Mucosa of rectum (tissue), 2 donors: Measurements from ENCODE around the gene MRPL27.

Experiments
- H3K27ac ChIP-seq, 2 donors: one replicate each; pipeline ENCODE4 v1.7.0; 2013; ENCODE audit warnings: inconsistent platforms in 2 of 2, low read depth in 2 of 2, low read length in 2 of 2
- H3K27me3 ChIP-seq, 2 donors: one replicate each; pipeline ENCODE4 v1.7.0; 2013; ENCODE audit warnings: low read length in 2 of 2; ENCODE audit not compliant: control insufficient read depth in 2 of 2, insufficient read depth in 2 of 2
- H3K36me3 ChIP-seq, 2 donors: one replicate each; pipeline ENCODE4 v1.7.0; 2013; ENCODE audit warnings: low read length in 2 of 2; ENCODE audit not compliant: control insufficient read depth in 2 of 2, insufficient read depth in 2 of 2
- H3K4me1 ChIP-seq, 2 donors: one replicate each; pipeline ENCODE4 v1.7.0; 2013; ENCODE audit warnings: low read length in 2 of 2, mild to moderate bottlenecking in 1 of 2; ENCODE audit not compliant: control insufficient read depth in 2 of 2, insufficient read depth in 2 of 2
- H3K4me3 ChIP-seq, 2 donors: one replicate each; pipeline ENCODE4 v1.7.0; 2013; ENCODE audit warnings: low read length in 2 of 2
- H3K9ac ChIP-seq, 2 donors: one replicate each; pipeline ENCODE4 v1.7.0; 2013; ENCODE audit warnings: low read length in 2 of 2, low read depth in 1 of 2, mild to moderate bottlenecking in 1 of 2
- H3K9me3 ChIP-seq, 2 donors: one replicate each; pipeline ENCODE4 v1.7.0; 2013; ENCODE audit warnings: low read length in 2 of 2; ENCODE audit not compliant: control insufficient read depth in 2 of 2
- donor health status: healthy.
- donor health status: Normal muscosa, but diverticular disease.

MRPL27 gene

DNA sequence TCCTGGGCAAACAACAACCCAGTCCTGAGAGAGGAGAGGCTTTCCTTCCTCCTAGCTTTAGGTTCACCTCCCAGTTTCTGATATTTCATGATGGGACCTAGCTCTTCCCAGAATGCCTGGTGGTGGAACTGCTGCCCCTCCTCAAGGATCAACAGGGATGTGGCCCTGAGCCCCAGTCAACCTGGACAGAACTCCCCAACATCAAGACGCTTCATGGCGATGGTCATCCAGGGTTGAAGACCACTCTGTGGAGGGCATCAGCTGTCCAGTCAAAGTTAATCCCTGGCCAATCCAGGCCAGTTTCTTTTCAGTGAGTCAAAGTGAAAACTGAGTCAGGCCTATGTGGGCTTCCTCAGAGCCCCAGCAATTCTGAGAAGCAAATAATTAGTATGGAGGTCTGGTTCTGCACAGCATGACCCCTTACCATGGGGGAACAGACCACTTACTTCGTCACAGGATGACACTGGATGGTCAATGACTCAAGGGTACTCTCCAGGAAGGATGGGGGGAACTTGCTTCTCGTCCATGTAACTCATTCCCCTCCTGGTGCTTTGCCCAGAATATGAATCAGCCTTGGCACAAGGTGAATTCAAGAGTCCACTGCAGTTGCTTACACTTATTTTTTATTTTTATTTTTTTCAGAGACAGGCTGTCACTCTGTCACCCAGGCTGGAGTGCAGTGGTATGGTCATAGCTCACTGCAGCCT, 41.7 kb downstream of the MRPL27 start:
- Histone ChIP-seq H3K4me3 (no peak overlapping the region), H3K9me3 (no peaks in the 10 kb centered on the region), H3K27me3 (peaks cover 0 to 3% of the 10 kb centered on the region in 2 donors), H3K9ac (no peak overlapping the region), H3K4me1 (no peaks in the 10 kb centered on the region), H3K27ac (no peak overlapping the region), H3K36me3 (no peaks in the 10 kb centered on the region)

DNA sequence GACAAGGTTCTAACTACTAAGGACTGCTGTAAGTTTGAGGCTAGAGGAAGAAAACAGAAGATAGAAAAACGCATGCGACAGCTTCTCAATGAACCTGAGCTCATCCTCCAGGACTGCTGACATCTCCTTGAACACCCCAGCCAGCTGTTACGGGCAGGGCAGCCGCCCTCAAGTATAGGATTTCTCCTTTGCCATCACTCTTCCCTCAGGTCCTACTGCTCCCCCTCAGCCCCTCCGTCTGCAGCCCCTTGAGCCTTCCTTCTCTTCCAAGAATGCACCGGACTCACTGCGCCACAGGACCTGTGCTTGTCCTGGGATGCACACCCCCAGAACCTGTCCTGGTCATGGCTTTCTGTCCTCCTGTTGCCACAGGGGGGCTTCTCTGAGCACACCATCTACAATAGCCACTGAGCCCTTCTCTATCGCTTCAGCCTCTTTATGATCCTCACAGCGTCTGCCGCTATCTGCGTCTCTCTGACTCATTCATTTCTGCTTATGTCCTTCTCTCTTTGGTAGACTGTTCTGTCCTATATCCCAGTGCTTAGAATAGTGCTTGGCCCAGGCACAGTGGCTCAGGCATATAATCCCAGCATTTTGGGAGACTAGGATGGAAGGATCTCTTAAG, 42.7 kb downstream of the MRPL27 start:
- H3K9me3 ChIP-seq: no peaks in the 10 kb centered on the region
- H3K4me1 ChIP-seq: no peaks in the 10 kb centered on the region
- H3K4me3 ChIP-seq: no peak overlapping the region
- no peak overlapping the region for H3K27ac ChIP-seq
- H3K36me3 ChIP-seq: no peaks in the 10 kb centered on the region
- no peak overlapping the region for H3K9ac ChIP-seq
- peaks cover 0 to 3% of the 10 kb centered on the region in 2 donors for H3K27me3 ChIP-seq

DNA sequence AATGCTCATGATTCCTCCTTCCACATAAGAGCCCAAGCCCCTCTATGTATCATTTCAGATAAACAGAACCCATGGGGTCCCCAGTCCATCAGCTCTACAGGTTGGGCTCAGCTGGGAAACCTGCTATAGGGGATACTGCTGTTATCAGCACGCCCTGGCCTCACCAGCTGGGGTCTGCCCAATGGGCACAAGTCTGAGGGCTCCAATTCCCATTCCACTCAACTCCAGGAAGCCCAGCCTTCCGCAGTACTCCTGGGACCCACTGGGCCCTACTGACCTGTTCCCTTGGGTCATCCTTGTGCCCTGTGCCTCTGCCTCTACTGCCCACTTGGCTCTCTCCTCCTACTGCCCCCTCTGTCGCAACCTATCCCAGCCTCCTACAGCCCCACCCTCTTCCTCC, 43.3 kb downstream of the MRPL27 start:
- H3K36me3 ChIP-seq: no peaks in the 10 kb centered on the region
- H3K27me3 ChIP-seq: peaks cover 0 to 3% of the 10 kb centered on the region in 2 donors
- no peak overlapping the region for H3K4me3 ChIP-seq
- no peaks in the 10 kb centered on the region for H3K9me3 ChIP-seq
- H3K4me1 ChIP-seq: no peaks in the 10 kb centered on the region
- no peak overlapping the region for H3K9ac ChIP-seq
- no peak overlapping the region for H3K27ac ChIP-seq

DNA sequence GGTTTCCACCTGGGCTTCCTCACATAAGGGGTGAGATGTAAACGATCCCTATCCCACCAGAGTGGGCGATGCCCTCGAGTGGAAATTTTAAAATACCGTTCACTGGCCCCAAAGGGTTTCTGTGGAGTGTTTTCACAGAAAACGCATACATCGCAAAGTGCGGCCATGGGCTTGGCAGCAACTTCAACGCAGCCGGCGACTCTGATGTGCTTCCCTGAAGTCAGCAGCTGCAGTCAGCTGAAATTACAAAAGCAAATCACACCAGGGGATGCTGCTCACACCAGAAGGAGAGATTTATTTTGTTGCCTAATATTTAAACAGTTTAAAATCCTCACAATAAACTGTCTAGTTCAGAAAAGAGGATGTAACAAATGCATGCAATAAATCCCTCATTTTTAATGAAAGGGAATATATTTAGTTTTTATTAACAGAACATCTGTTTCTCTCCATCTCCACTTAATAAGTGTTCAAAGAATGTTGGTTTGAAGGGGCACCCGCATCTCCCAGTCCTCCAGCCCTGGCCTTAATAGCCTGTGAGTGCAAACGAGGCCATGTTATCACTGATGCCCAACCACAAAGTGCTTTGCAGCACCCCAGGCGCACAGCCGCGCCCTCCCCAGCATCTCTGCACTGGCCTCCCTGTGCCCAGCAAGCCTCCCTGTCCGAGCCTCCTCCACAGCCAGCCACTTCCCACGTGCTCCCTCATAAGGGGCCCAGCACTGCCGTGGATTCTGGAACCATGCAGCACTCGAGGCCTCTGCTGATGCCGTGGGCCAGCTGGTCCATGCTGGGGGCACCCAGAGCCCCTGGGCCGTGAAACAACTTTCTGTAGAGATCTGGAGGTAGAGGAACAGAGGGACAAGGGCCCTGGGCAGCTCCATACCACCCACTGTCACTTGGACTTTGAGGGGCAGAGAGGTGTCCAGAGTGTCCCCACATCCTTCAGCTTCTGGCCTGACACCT, 44.3 kb downstream of the MRPL27 start:
- Histone ChIP-seq H3K27ac (no peak overlapping the region), H3K36me3 (no peaks in the 10 kb centered on the region), H3K4me3 (no peak overlapping the region), H3K27me3 (peaks cover 0 to 3% of the 10 kb centered on the region in 2 donors), H3K9ac (no peak overlapping the region), H3K9me3 (no peaks in the 10 kb centered on the region), H3K4me1 (no peaks in the 10 kb centered on the region)

DNA sequence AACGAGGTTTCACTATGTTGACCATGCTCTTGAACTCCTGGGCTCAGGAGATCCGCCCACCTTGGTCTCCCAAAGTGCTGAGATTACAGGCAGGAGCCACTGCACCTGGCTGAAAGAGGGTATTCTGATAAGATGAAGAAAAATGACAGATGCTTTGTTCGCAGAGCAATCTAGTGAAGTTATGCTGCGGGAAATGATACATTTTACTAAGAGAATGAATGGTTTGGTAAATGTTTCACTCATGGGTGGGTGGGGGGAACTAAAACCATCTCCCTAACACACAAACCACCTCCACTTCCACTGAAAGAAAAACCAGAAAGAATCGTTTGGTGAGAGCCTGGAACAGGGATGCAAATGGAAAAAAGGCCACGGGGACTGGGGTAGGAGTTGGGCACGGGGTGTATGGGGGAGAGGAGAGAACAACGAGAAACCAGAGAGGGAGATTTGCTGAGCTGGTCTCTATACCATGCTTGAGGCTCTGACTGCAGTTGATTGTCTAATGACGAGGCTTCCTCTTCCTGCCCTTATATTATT, 46.1 kb downstream of the MRPL27 start:
- H3K4me3 ChIP-seq: no peak overlapping the region
- no peak overlapping the region for H3K9ac ChIP-seq
- H3K36me3 ChIP-seq: no peaks in the 10 kb centered on the region
- no peaks in the 10 kb centered on the region for H3K9me3 ChIP-seq
- H3K27ac ChIP-seq: no peak overlapping the region
- H3K27me3 ChIP-seq: peaks cover 0 to 3% of the 10 kb centered on the region in 2 donors
- H3K4me1 ChIP-seq: no peaks in the 10 kb centered on the region

DNA sequence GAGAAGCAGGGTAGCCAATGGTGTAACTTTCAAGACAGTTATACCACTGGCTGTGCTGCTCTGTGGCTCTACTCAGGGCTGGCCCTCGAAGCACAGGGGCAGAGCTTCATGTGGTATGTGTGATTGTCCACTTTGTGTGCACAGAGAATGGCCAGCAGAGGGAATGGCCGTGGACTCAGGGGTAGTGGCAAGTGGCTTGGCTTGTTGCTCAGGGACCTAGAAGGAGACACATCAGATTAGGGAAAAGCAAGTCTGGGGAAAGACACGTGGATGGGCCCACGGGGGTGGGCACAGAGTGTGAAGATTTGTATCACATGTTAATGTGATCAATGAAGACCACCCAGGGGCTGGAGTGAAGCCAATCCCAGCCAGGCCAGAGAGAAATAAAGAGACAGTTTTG, 47.1 kb downstream of the MRPL27 start:
- H3K27ac ChIP-seq: no peak overlapping the region
- H3K4me1 ChIP-seq: no peaks in the 10 kb centered on the region

DNA sequence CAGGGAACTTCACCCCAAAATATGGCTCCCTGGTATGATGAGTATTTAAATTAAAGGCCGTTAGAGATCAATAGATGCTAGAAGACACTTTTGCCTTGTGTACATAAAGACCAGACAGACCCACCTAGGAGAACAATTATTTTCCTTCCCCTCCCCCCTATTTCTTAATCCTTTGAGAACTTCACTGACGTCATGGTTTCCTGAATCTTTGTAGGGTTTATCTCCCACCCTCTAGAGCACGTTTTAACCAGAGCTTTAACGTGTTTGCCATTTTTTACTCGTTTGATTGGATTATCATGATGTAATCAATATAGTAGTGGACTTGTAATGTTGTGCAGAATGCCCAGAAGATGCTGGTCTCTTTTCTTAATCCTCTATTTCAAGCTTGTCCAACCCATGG, 49.9 kb downstream of the MRPL27 start:
- H3K9ac ChIP-seq: no peak overlapping the region

More for the DNA sequence above, 47.1 kb downstream of the MRPL27 start:
- H3K4me3 ChIP-seq: no peak overlapping the region
- H3K9ac ChIP-seq: no peak overlapping the region
- H3K27me3 ChIP-seq: peaks cover 0 to 3% of the 10 kb centered on the region in 2 donors
- H3K9me3 ChIP-seq: no peaks in the 10 kb centered on the region
- no peaks in the 10 kb centered on the region for H3K36me3 ChIP-seq

DNA sequence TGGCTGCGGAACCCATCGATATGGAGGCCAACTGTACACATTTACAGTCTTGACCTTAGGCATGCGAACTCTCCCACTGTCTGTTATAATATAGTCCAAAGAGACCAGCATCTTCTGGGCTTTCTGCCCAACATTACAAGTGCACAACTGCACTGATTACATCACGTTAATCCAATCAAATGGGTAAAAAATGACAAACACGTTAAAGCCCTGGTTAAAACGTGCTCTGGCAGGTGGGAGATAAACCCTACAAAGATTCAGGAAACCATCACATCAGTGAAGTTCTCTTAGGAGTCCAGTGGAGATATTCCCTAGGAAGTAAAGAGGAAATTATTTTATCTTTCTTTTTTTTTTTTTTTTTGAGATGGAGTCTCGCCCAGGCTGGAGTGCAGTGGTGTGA, 50.7 kb downstream of the MRPL27 start:
- Histone ChIP-seq H3K27me3 (no peaks in the 10 kb centered on the region), H3K9me3 (no peaks in the 10 kb centered on the region), H3K27ac (no peak overlapping the region), H3K4me1 (no peaks in the 10 kb centered on the region), H3K9ac (no peak overlapping the region), H3K36me3 (no peaks in the 10 kb centered on the region), H3K4me3 (no peak overlapping the region)

More for the DNA sequence above, 49.9 kb downstream of the MRPL27 start:
- no peak overlapping the region for H3K4me3 ChIP-seq
- no peaks in the 10 kb centered on the region for H3K36me3 ChIP-seq
- no peaks in the 10 kb centered on the region for H3K9me3 ChIP-seq
- no peaks in the 10 kb centered on the region for H3K4me1 ChIP-seq
- no peaks in the 10 kb centered on the region for H3K27me3 ChIP-seq
- no peak overlapping the region for H3K27ac ChIP-seq

DNA sequence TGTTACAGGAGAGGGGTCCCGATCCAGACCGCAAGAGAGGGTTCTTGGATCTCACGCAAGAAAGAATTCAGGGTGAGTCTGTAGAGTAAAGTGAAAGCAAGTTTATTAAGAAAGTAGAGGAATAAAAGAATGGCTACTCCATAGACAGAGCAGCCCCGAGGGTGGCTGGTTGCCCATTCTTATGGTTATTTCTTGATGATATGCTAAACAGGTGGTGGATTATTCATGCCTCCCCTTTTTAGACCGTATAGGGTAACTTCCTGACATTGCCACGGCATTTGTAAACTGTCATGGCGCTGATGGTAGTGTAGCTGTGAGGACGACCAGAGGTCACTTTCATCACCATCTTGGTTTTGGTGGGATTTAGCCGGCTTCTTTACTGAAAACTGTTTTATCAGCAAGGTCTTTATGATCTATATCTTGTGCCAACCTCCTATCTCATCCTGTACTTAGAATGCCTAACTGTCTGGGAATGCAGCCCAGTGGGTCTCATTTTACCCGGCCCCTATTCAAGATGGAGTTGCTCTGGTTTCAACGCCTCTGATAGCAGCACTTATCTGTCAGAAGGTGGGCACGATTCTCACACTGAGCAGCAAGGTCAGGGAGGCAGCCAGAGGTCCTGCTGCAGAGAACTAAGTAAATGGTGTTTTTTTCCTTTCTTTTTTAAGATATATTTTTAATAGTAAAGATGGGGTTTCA, 53.5 kb downstream of the MRPL27 start:
- H3K36me3 ChIP-seq: no peaks in the 10 kb centered on the region
- H3K4me1 ChIP-seq: no peaks in the 10 kb centered on the region
- H3K9me3 ChIP-seq: no peaks in the 10 kb centered on the region
- no peak overlapping the region for H3K4me3 ChIP-seq
- H3K27ac ChIP-seq: no peak overlapping the region
- no peaks in the 10 kb centered on the region for H3K27me3 ChIP-seq
- H3K9ac ChIP-seq: no peak overlapping the region
